GM12878 (cell line): Measurements from ENCODE around the gene C1QTNF9B. TPM values are rescaled to one million over a fixed set of nuclear protein-coding genes. Genes with fewer than 3 reads are reported as not detected.

ENCODE experiments used
- ATAC-seq: fragments of 200-7000 bp; cut with Tn5 transposase; 3 replicates; pipeline ENCODE4 v1.9.1; 2020; ENCODE audit warnings: mild to moderate bottlenecking, moderate library complexity
- BruUV-seq: library from RNA; stranded (reverse); fragments of 400-500 nt; replicated peaks from 2 replicates; lab custom pipeline; 2021; lab: Mats Ljungman, UMichigan
- CTCF ChIA-PET: fragments of 300-600 bp; sonication (Branson Sonifier 250); formaldehyde crosslinking; extraction: SDS; loops from one replicate; lab custom pipeline; 2021; ENCODE audit warnings: inconsistent platforms; lab: Yijun Ruan, JAX
- POLR2A ChIA-PET: fragments of 350-600 bp; formaldehyde crosslinking; extraction: SDS; loops from one replicate; lab custom pipeline; 2021; ENCODE audit warnings: inconsistent platforms; lab: Charles Lee
- RAD21 ChIA-PET: fragments of 300-600 bp; sonication (Branson Sonifier 250); formaldehyde crosslinking; loops from one replicate; lab custom pipeline; 2023; ENCODE audit warnings: antibody characterized with exemption; ENCODE audit not compliant: unreplicated experiment; lab: Charles Lee
- SMC1A ChIA-PET: fragments of 300-600 bp; sonication (Branson Sonifier 250); formaldehyde crosslinking; loops from one replicate; lab custom pipeline; 2023; ENCODE audit not compliant: unreplicated experiment, uncharacterized antibody; lab: Charles Lee
- DNase-seq: peaks from one replicate; pipeline ENCODE4 v3.0.0-alpha.2; 2011; ENCODE audit warnings: low read depth, low spot score
- FAIRE-seq: peaks from 3 replicates; lab custom pipeline; 2011; peaks lifted over from hg19 to GRCh38; lab: Jason Lieb, UNC
- H2AFZ ChIP-seq: 2 replicates; pipeline ENCODE4 v1.6.0; 2011; ENCODE audit warnings: low read depth, low read length, control low read depth; ENCODE audit not compliant: control insufficient read depth
- H3K27ac ChIP-seq: 2 replicates; pipeline ENCODE4 v1.5.1; 2011; ENCODE audit warnings: control low read depth; ENCODE audit not compliant: control insufficient read depth, insufficient read depth
- H3K27me3 ChIP-seq, 2 experiments: replicated peaks in 1 of 2; 2 replicates each; pipeline versions ENCODE4 v1.6.0 to v1.6.1; 2011; ENCODE audit warnings: low read length in 1 of 2; ENCODE audit not compliant: control insufficient read depth in 2 of 2, insufficient read depth in 2 of 2
- H3K36me3 ChIP-seq, 2 experiments: 2 replicates each; pipeline ENCODE4 v1.5.1; 2011; ENCODE audit warnings: low read length in 1 of 2; ENCODE audit not compliant: control insufficient read depth in 2 of 2, insufficient read depth in 2 of 2
- H3K4me1 ChIP-seq: 2 replicates; pipeline ENCODE4 v1.6.1; 2011; ENCODE audit warnings: mild to moderate bottlenecking, low read length, moderate library complexity, mixed read lengths; ENCODE audit not compliant: control insufficient read depth, insufficient read depth
- H3K4me2 ChIP-seq: 2 replicates; pipeline ENCODE4 v1.6.0; 2011; ENCODE audit warnings: control low read depth; ENCODE audit not compliant: control insufficient read depth, insufficient read depth
- H3K4me3 ChIP-seq: fragments of 200-600 bp; sonication (generic); 2 replicates; pipeline ENCODE4 v1.5.1; 2016
- H3K79me2 ChIP-seq: 2 replicates; pipeline ENCODE4 v1.6.0; 2011; ENCODE audit warnings: low read length; ENCODE audit not compliant: control insufficient read depth, insufficient read depth
- H3K9ac ChIP-seq: 2 replicates; pipeline ENCODE4 v1.8.0; 2011; ENCODE audit warnings: low read length, control low read depth, mixed read lengths; ENCODE audit not compliant: control insufficient read depth, insufficient read depth
- H3K9me3 ChIP-seq: replicated peaks from 3 replicates; pipeline ENCODE4 v1.5.1; 2011; ENCODE audit warnings: mild to moderate bottlenecking, low read length; ENCODE audit not compliant: control insufficient read depth, insufficient read depth
- H4K20me1 ChIP-seq: 2 replicates; pipeline ENCODE4 v1.6.0; 2011; ENCODE audit not compliant: control insufficient read depth, insufficient read depth
- ATF2 ChIP-seq: IDR thresholded peaks from 2 replicates; pipeline ENCODE4 v1.6.1; 2012; ENCODE audit warnings: low read length, inconsistent platforms
- CEBPZ ChIP-seq: fragments of 150-350 bp; IDR thresholded peaks from 2 replicates; pipeline ENCODE4 v1.6.1; 2016; ENCODE audit warnings: low read depth, low read length
- CHD1 ChIP-seq: IDR thresholded peaks from 2 replicates; pipeline ENCODE4 v1.6.1; 2012; ENCODE audit warnings: low read depth, low read length, improper control_type of control experiment
- EED ChIP-seq: sonication (generic); IDR thresholded peaks from 2 replicates; pipeline ENCODE4 v1.6.1; 2016; ENCODE audit warnings: antibody characterized with exemption, low read depth
- HDAC2 ChIP-seq: fragments of 200-600 bp; sonication (generic); IDR thresholded peaks from 2 replicates; pipeline ENCODE4 v1.6.1; 2017
- HDAC6 ChIP-seq: fragments of 200-600 bp; sonication (generic); IDR thresholded peaks from one replicate; pipeline ENCODE4 v1.8.0; 2017; ENCODE audit warnings: antibody characterized with exemption; ENCODE audit not compliant: unreplicated experiment
- IRF3 ChIP-seq: fragments of 450-650 bp; IDR thresholded peaks from 2 replicates; pipeline ENCODE4 v1.6.1; 2014; ENCODE audit warnings: mild to moderate bottlenecking
- IRF4 ChIP-seq: IDR thresholded peaks from 2 replicates; pipeline ENCODE4 v1.6.1; 2011; ENCODE audit warnings: low read depth, low read length
- LARP7 ChIP-seq: fragments of 450-650 bp; IDR thresholded peaks from 2 replicates; pipeline ENCODE4 v1.6.1; 2017; ENCODE audit warnings: mild to moderate bottlenecking
- MTA3 ChIP-seq: IDR thresholded peaks from 2 replicates; pipeline ENCODE4 v1.6.1; 2012; ENCODE audit warnings: low read length, inconsistent platforms, borderline replicate concordance
- NR2F1 ChIP-seq: fragments of 450-650 bp; conservative IDR thresholded peaks from 2 replicates; pipeline ENCODE4 v1.6.1; 2017; ENCODE audit warnings: mild to moderate bottlenecking
- SMAD5 ChIP-seq: IDR thresholded peaks from 2 replicates; pipeline ENCODE4 v1.6.1; 2016; ENCODE audit warnings: antibody characterized with exemption, low read depth
- STAT1 ChIP-seq: fragments of 450-650 bp; conservative IDR thresholded peaks from 2 replicates; pipeline ENCODE4 v1.6.1; 2014; ENCODE audit warnings: antibody characterized with exemption, mild to moderate bottlenecking
- TCF3 ChIP-seq: IDR thresholded peaks from 2 replicates; pipeline ENCODE4 v1.6.1; 2012; ENCODE audit warnings: low read depth, mild to moderate bottlenecking, low read length, borderline replicate concordance; ENCODE audit not compliant: insufficient read depth
- ZBED1 ChIP-seq: IDR thresholded peaks from 2 replicates; pipeline ENCODE4 v1.6.1; 2016; ENCODE audit warnings: borderline replicate concordance
- WGBS: methylation state at CpG from one replicate; pipeline ENCODE4 v1.1.6; 2016; ENCODE audit warnings: low lambda C conversion rate; ENCODE audit not compliant: insufficient replicate concordance, insufficient coverage; ENCODE audit errors: missing lambda C conversion rate; 5-methylcytosine and 5-hydroxymethylcytosine counted together
- in situ Hi-C: fragments of 300-500 bp; cut with MboI; formaldehyde crosslinking; loops from 9 replicates; pipeline ENCODE4 v1.14.3; 2018; ENCODE audit warnings: mixed read lengths
- intact Hi-C: fragments of 100-400 bp; cut with micrococcal nuclease; formaldehyde crosslinking; loops from one replicate; pipeline ENCODE4 v1.14.2; 2022; ENCODE audit not compliant: unreplicated experiment
- polyA plus RNA-seq, 11 experiments: library from polyadenylated mRNA; depleted of rRNA in 4 of 11; unstranded in 6 of 11; stranded (reverse) in 5 of 11; fragments of >200 nt; fragmentation: Nextera tagmentation in 4 of 11; fragmentation: Illumina TruSeq in 1 of 11; extraction: Ambion mirVana in 4 of 11; extraction: Trizol in 1 of 11; gene quantifications; 1 replicate in 1 of 11; 2 replicates in 10 of 11; pipeline versions ENCODE4 v1.2.1 to v1.2.3, GENCODE V29; 2011 to 2016; ENCODE audit warnings: inconsistent platforms in 2 of 11, missing spikeins in 2 of 11, low read depth in 1 of 11
- total RNA-seq, 4 experiments: library from RNA; depleted of rRNA in 3 of 4; stranded (reverse); fragments of >200 nt in 3 of 4; fragmentation: Illumina TruSeq in 1 of 4; extraction: Trizol in 1 of 4; gene quantifications; 2 replicates each; pipeline versions ENCODE4 v1.2.1 to v1.2.3, GENCODE V29; 2013 to 2021
- TF ChIP-seq, protein P1 (sequence below): fragments of 450-650 bp; IDR thresholded peaks from 2 replicates; pipeline ENCODE4 v1.6.1; 2018; ENCODE audit warnings: mild to moderate bottlenecking, low read depth, moderate library complexity; ENCODE audit not compliant: partially characterized antibody
- TF ChIP-seq, protein P2 (sequence below): IDR thresholded peaks from 2 replicates; pipeline ENCODE4 v1.6.1; 2011; ENCODE audit warnings: low read depth, mild to moderate bottlenecking, low read length, moderate library complexity, borderline replicate concordance; ENCODE audit errors: extremely low read depth

C1QTNF9B gene
- total and polyA plus RNA-seq, 10 of the 15 experiments (the other 5 are each of a cell fraction or from before 2014, with no cell fraction given), result 0.10 to 0.48 (median 0.32) TPM; not detected in 6

GRCh38 chr13:23898101-23898500 lies 799 bp upstream of the C1QTNF9B start:
- FAIRE-seq (no peak), ATAC-seq (no peak), DNase-seq (no peak)
- Histone ChIP-seq H3K27me3 (peaks cover 0 to 3% of the 10 kb centered on the region in 2 experiments; a peak in 1 of 4 replicates), H4K20me1 (no peaks in the 10 kb centered on the region), H3K79me2 (no peaks in the 10 kb centered on the region), H2AFZ (no peak overlapping the region), H3K9me3 (no peaks in the 10 kb centered on the region), H3K4me1 (no peaks in the 10 kb centered on the region), H3K27ac (no peak overlapping the region), H3K9ac (no peak overlapping the region), H3K4me3 (no peak overlapping the region), H3K4me2 (no peak overlapping the region), H3K36me3 (no peaks in the 10 kb centered on the region)
- intact Hi-C loops, result loop anchor here (2.0 kb wide), 1 partner anchor 431 kb away; no protein-coding TSS in a partner anchor
- 66% methylated on average over 8 of the region's 8 CpGs for WGBS
- SMC1A ChIA-PET, result no interaction called here
- CTCF ChIA-PET, result interaction anchor here (0.6 to 1.1 kb wide), 3 partner anchors 13 to 387 kb away, joined by 3 read pairs; no protein-coding TSS in a partner anchor
- in situ Hi-C loops, result no loop called here
- RAD21 ChIA-PET, result interaction anchor here (2.2 kb wide), 1 partner anchor 9 kb away, joined by 5 read pairs; the partner anchor contains the start of gene MIPEP
- no TSS peak for BruUV-seq
- POLR2A ChIA-PET, result interaction anchor here (0.6 to 0.7 kb wide), 3 partner anchors 10 to 145 kb away, joined by 3 to 5 read pairs (median 4); no protein-coding TSS in a partner anchor
- no peak for TF ChIP-seq LARP7
- no peak for TF ChIP-seq STAT1
- TF ChIP-seq IRF3, result no peak
- no peak for TF ChIP-seq NR2F1
- TF ChIP-seq, protein P1, sequence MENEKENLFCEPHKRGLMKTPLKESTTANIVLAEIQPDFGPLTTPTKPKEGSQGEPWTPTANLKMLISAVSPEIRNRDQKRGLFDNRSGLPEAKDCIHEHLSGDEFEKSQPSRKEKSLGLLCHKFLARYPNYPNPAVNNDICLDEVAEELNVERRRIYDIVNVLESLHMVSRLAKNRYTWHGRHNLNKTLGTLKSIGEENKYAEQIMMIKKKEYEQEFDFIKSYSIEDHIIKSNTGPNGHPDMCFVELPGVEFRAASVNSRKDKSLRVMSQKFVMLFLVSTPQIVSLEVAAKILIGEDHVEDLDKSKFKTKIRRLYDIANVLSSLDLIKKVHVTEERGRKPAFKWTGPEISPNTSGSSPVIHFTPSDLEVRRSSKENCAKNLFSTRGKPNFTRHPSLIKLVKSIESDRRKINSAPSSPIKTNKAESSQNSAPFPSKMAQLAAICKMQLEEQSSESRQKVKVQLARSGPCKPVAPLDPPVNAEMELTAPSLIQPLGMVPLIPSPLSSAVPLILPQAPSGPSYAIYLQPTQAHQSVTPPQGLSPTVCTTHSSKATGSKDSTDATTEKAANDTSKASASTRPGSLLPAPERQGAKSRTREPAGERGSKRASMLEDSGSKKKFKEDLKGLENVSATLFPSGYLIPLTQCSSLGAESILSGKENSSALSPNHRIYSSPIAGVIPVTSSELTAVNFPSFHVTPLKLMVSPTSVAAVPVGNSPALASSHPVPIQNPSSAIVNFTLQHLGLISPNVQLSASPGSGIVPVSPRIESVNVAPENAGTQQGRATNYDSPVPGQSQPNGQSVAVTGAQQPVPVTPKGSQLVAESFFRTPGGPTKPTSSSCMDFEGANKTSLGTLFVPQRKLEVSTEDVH, result no peak
- TF ChIP-seq ZBED1, result no peak
- TF ChIP-seq CEBPZ, result no peak
- TF ChIP-seq MTA3, result no peak
- no peak for TF ChIP-seq SMAD5
- no peak for TF ChIP-seq TCF3
- TF ChIP-seq HDAC6, result no peak
- no peak for TF ChIP-seq EED
- TF ChIP-seq, protein P2, sequence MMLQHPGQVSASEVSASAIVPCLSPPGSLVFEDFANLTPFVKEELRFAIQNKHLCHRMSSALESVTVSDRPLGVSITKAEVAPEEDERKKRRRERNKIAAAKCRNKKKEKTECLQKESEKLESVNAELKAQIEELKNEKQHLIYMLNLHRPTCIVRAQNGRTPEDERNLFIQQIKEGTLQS, result no peak
- TF ChIP-seq HDAC2, result no peak
- no peak for TF ChIP-seq IRF4
- TF ChIP-seq ATF2, result no peak
- no peak for TF ChIP-seq CHD1
